ENCODE results near the gene TRIP11.

DNA sequence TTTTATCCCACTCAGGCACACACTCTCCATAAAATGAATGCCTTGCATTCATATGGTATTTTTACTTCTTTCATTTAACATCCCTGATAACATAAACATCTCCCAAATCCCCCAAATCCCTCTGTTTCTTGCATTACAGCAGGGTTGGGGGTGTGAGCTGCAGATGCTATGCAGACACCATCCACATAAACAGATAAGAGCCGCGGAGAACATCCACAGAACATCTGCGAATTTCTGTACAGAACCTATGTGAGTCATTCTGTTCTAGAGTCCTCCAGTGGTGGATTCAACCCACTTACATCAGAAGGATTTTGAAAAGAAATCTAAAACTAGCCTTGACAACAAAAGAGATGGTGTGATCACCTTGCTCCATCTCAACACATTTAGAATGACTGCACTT, 112.7 kb downstream of the TRIP11 start:
- TF ChIP-seq, protein P1, sequence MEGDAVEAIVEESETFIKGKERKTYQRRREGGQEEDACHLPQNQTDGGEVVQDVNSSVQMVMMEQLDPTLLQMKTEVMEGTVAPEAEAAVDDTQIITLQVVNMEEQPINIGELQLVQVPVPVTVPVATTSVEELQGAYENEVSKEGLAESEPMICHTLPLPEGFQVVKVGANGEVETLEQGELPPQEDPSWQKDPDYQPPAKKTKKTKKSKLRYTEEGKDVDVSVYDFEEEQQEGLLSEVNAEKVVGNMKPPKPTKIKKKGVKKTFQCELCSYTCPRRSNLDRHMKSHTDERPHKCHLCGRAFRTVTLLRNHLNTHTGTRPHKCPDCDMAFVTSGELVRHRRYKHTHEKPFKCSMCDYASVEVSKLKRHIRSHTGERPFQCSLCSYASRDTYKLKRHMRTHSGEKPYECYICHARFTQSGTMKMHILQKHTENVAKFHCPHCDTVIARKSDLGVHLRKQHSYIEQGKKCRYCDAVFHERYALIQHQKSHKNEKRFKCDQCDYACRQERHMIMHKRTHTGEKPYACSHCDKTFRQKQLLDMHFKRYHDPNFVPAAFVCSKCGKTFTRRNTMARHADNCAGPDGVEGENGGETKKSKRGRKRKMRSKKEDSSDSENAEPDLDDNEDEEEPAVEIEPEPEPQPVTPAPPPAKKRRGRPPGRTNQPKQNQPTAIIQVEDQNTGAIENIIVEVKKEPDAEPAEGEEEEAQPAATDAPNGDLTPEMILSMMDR (IDR thresholded peaks at IDR 0.05): no peak
- no peak for TF ChIP-seq POLR2A (IDR thresholded peaks at IDR 0.05)
- TF ChIP-seq POLR2AphosphoS5 (IDR thresholded peaks at IDR 0.05): no peak
